Dermis microvascular lymphatic vessel endothelial cell (primary cell): ENCODE data around the gene AOPEP. TPM values are rescaled to one million over a fixed set of nuclear protein-coding genes. Genes with fewer than 3 reads are reported as not detected.

ENCODE experiments used
- DNase-seq, 2 donors: peaks; one replicate each; pipeline versions ENCODE4 v3.0.0 to v3.0.0-alpha.2; 2010; ENCODE audit warnings: low read depth in 2 of 2
- total RNA-seq: library from RNA; depleted of rRNA; stranded (reverse); fragments of >200 nt; gene quantifications from 2 replicates; pipeline ENCODE4 v1.2.1, GENCODE V29; 2014

Gene AOPEP
- total RNA-seq, 1 donor from 2014 or later: 24.6 TPM

GRCh38 chr9:94990897-94991561, 264.5 kb downstream of the AOPEP start:
- DNase-seq: no peak

GRCh38 chr9:94991961-94992907, 265.7 kb downstream of the AOPEP start:
- DNase-seq: no peak

- no peak for DNase-seq
Measured at GRCh38 chr9:94993160-94993820, 266.8 kb downstream of the AOPEP start.

DNA sequence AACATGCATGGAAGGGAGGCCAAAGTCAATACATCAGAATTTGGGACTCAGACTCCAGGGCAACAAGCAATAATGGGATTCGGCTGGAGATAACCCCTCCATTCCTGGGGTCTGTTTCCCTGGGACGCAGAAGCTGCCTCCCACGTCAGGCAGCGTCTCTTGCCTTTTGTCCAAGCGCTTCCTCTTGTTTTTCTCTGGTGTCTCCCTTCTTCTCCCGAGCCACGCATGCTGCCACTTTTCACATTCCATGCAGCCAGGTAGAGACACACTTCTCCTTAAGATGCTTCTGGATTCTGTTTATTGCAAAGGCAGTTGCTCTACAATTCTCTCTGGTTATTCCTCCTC, 267.3 kb downstream of the AOPEP start:
- DNase-seq: no peak

- no peak for DNase-seq
Measured at GRCh38 chr9:94995048-94995693, 268.7 kb downstream of the AOPEP start.

DNA sequence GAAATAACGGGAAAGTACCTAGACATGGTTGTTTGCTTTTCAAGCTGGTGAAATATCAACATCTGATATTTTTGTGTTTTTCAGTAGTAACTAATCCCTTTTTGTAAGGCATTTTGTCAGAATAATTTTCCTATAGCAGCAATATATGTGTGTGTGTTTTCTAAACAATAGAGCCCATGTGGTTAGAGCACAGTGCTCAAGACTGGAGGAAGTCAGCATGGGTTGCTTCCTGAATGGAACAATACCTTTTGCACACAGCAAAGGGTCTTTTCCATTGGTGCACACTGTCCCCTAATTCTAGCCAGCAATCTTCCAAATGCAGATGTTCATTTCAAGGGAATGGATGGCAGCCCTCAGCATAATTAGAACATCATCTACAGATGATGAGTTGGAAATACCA, 270.1 kb downstream of the AOPEP start:
- peak; percentile 71 to 80 for DNase-seq

DNA sequence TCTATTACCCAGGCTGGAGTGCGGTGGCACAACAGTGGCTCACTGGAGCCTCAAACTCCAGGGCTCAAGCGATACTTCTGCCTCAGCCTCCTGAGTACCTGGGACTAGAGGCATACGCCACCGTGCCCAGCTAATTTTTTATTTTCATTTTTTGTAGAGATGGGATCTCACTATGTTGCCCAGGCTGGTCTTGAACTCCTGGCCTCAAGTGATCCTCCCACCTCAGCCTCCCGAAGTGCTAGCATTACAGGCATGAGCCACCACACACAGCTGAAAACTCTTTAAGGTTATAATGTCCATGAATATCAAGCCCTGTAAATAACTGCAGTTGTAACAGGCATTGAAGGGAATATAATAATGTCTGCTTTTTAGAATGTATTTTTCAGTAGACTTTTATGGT, 271.2 kb downstream of the AOPEP start:
- no peak for DNase-seq

GRCh38 chr9:94999832-95000231, 273.3 kb downstream of the AOPEP start:
- no peak for DNase-seq

- DNase-seq: peak in 1 of 2 donors; percentile 40
Measured at GRCh38 chr9:95000821-95001220, 274.3 kb downstream of the AOPEP start.

GRCh38 chr9:95001720-95002119, 275.2 kb downstream of the AOPEP start:
- DNase-seq: no peak

DNA sequence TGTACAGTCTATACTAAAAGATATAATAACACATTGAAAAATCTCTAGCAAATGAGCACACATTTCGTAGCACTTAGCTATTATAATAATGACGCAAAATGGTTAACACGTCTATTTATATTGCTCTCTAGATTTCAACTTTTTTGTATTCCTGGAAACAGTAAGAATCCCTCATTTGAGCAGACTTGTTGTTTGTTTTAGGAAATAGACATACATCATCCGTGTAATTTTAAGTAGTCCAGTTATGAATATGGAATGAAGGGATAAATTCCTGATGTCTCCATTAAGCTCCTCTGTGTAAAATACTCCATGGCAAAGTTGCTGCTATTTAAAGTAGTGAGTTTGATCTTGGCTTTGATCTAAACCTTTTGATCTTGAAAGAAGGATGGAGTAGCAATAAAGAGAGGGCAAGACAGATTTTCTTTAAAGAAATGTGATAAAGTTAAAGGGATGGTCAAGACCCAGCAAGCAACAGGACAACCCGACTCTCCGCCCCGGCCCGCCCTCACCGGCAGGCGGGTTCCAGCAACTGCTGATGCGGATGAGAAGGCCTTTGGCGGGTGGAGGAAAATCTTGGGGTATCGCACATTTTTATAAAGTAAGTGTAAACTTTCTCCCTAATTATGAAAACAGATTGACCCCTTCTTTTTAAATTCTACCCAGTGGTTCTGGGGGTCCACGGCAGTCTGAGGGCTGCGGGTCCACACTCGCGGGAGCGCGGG, 277.4 kb downstream of the AOPEP start:
- DNase-seq: peak in 1 of 2 donors; percentile 72

GRCh38 chr9:95004411-95005277, 278.1 kb downstream of the AOPEP start:
- DNase-seq: peak in 1 of 2 donors; percentile 71

DNA sequence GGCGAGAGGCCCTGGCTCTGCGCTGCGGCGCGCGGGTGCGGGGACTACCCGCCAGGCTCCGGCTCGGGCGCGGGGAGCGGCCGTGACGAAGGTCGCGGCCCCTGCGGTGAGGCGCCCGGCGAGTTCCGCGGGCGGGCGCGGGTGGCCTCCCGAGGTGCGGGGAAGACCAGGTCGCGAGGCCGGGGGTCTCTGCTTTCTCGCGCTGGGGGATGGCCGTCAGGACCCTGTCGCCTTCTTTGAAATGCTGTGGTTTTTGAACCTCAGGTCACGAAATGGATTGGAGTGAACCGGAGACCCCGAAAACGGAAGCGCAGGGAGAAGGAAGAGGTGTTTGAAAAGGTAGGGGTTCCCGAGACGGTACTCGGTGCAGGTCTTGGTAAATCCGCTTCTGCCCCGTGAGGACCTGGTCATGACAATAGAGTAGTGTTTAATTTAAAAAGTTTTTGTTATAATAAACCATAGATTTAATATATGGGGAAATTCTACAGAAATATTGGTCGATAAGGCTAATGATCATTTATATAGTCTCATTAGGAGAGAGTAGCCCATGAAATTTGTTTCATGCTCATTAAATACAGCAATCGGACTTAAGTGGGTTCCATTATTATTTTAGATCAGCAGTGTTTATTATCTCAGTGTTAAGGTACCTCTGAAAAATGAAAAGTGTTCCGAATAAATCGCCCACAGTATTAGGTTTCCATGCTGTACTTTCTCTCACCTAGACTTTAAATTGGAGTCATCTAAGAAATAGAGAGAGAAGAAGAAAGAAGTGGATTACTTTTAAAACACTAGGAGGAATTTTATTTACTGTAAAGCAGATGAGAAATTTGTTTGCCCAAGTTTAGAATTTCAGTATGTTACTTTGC, 279.0 kb downstream of the AOPEP start:
- DNase-seq: peak in 1 of 2 donors; percentile 38

GRCh38 chr9:95007226-95007869, 280.8 kb downstream of the AOPEP start:
- peak in 1 of 2 donors; percentile 73 for DNase-seq

DNA sequence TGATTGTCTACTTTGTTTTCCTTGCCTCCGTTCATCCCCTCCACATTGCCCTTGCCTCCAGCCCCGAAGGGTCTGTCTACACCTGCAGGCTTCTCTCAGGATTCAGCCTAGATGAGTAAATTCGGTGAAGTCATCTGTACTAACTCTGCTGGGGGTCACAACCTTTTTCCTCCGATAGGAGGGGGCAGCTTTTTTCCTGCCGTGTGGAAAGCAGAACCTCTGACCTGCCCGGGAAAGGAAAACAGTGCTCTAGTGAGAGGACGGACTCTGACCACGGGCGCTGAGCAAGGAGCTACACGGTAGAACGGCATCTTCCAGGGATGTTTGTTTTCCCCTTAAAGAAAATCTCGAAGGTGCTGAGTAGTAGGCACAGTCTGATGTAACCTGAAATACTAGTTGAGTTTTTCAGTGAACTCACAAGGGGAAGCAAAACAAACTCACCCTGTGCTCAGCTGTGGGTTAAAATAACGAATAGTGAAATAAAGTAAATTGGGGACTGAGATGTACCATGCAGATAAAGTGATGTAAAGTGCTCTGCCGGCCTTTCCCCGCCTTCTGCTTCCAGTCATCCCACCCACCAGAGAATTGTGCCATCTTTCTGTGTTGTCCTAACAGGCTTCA, 281.8 kb downstream of the AOPEP start:
- peak in 1 of 2 donors; percentile 70 for DNase-seq

DNA sequence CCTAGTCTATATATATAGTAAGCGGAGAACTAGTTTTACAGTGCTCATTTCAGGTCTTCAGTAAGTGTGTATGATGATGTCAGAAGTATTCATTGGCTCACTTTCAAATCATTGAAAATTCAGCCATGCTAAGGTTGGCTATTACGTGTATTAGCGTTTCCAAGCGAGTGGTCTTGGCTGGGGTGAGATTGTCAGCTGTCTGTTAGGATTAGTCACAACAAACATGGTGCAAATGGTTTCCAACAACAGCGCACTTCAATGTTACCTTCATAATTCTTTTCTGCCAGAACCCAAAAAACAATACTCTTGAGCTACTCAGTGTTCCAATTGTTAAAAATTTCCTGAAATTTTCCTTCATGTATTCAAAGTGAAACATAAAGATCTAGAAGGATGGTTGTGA, 283.0 kb downstream of the AOPEP start:
- DNase-seq: peak; percentile 70 to 80

DNA sequence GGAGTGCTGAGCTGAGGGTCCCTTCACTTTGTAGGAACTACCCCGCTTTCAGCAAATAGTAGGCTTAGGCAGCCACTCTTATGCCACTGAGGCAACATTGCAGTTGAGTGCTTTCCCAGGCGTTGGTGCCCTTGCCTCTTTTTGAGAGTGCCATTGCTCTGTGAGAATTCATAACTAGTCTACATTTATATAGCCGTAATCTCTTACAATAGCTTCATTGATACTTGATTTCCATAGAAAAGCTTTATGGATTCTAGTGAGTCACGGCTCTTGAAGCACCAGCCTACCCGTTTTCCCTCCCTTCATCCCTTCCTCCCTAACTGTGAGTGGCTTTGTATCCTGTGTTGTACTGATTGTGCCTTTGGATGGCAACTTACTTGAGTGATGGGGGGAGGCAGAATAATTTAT, 283.9 kb downstream of the AOPEP start:
- DNase-seq: no peak
